GM21367 (cell line): Measurements from ENCODE around the gene FLG2.
"Not testable (repeated sequence)": the region's sequence is repeated elsewhere in the genome, so short reads cannot be mapped to it uniquely, and the experiment has no call there.

Source experiments
- ATAC-seq: cut with Tn5 transposase; IDR thresholded peaks from one replicate; pipeline ENCODE4 v1.9.1; 2021; ENCODE audit not compliant: unreplicated experiment

Gene FLG2

GRCh38 chr1:152313319-152313801 lies 46.4 kb downstream of the FLG2 start:
- no peak for ATAC-seq

GRCh38 chr1:152312169-152312568 lies 47.6 kb downstream of the FLG2 start:
- not testable (repeated sequence) for ATAC-seq

- ATAC-seq = no peak
Observed at GRCh38 chr1:152309955-152310354, 49.9 kb downstream of the FLG2 start.

- not testable (repeated sequence) for ATAC-seq
Observed at GRCh38 chr1:152309320-152309901, 50.4 kb downstream of the FLG2 start.

GRCh38 chr1:152308758-152309157 lies 51.0 kb downstream of the FLG2 start:
- not testable (repeated sequence) for ATAC-seq

- ATAC-seq = not testable (repeated sequence)
Observed at GRCh38 chr1:152307970-152308369, 51.8 kb downstream of the FLG2 start.

GRCh38 chr1:152306123-152306522 lies 53.7 kb downstream of the FLG2 start:
- ATAC-seq = not testable (repeated sequence)

DNA sequence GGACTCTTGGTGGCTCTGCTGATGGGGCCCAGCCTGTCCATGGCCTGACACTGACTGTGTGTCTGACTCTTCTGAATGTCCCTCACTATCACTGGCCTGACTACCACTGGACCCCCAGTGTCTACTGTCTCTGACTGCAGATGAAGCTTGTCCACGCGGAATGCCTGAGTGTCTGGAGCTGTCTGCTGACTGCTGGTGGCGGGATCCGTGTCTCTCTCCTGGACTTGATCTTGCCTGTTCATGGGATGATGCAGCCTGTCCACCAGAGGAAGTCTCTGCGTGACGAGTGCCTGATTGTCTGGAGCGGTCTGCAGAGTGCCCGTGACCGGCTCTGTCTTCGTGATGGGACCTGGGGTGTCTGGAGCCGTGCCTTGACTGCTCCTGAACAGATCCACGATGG lies 55.0 kb downstream of the FLG2 start:
- not testable (repeated sequence) for ATAC-seq

GRCh38 chr1:152303139-152303872 lies 56.5 kb downstream of the FLG2 start:
- not testable (repeated sequence) for ATAC-seq
